Measurements from ENCODE around the gene LGALS3BP. TPM values are rescaled to one million over a fixed set of nuclear protein-coding genes. Genes with fewer than 3 reads are reported as not detected.
"Not testable (repeated sequence)": the region's sequence is repeated elsewhere in the genome, so short reads cannot be mapped to it uniquely, and the experiment has no call there.

Gene LGALS3BP
- total RNA-seq, 1 donor from 2014 or later: 118 TPM

GRCh38 chr17:79026376-79027273 is 46.9 kb upstream of the LGALS3BP start:
- no peak for FAIRE-seq
- H3K36me3 ChIP-seq (ENCODE audit: control insufficient read depth, insufficient read depth, low read length): no peaks in the 10 kb centered on the region
- H3K4me3 ChIP-seq (ENCODE audit: low read depth, low read length): no peak overlapping the region
- no peak for TF ChIP-seq CTCF (IDR thresholded peaks at IDR 0.05; ENCODE audit: insufficient read depth, low read length, severe bottlenecking)
- peak; percentile 46 for DNase-seq (ENCODE audit: low read depth)
- peaks cover 9% of the 10 kb centered on the region for H3K27me3 ChIP-seq (ENCODE audit: control insufficient read depth, insufficient read depth, low read length)

- FAIRE-seq (no peak), DNase-seq (ENCODE audit: low read depth) (no peak)
- Histone ChIP-seq H3K36me3 (ENCODE audit: control insufficient read depth, insufficient read depth, low read length) (no peaks in the 10 kb centered on the region), H3K4me3 (ENCODE audit: low read depth, low read length) (peak overlapping the region; percentile 39), H3K27me3 (ENCODE audit: control insufficient read depth, insufficient read depth, low read length) (peaks cover 9% of the 10 kb centered on the region)
- TF ChIP-seq CTCF (IDR thresholded peaks at IDR 0.05; ENCODE audit: insufficient read depth, low read length, severe bottlenecking): no peak
These were observed 45.4 kb upstream of the LGALS3BP start for GRCh38 chr17:79024901-79025737.

DNA sequence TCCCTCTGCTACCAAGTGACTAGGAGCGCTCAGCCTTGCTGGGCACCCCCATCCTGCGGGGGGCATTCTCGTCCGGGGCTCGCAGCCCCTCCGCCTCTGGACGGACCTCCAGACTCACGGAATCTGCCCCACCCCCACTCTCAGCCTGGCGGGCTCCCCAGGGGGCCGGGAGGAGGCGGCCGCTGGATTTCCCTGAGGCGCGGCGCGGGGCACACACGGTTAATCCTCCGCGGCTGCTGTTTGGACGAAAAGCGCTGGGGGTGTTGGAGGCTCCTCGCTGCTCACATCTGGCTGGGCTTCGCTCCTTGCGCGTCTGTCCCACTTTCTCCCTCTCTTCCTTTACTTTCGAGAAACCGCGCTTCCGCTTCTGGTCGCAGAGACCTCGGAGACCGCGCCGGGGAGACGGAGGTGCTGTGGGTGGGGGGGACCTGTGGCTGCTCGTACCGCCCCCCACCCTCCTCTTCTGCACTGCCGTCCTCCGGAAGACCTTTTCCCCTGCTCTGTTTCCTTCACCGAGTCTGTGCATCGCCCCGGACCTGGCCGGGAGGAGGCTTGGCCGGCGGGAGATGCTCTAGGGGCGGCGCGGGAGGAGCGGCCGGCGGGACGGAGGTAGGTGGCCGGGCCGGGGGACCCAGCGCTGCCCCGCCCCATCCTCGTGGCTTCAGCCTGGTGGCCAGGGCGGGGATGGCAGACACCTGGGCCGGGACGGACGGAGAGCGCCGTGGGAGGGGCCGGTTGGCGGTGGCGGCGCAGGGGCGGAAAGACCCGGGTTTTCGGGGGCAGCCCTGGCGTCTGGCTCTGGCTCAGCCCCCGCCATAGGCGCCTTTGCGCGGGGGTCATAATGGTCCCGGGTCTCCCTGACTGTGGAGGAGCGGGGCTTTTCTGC is 44.4 kb upstream of the LGALS3BP start, which contains the start of gene C1QTNF1:
C1QTNF1 (plus strand) TSS at position 284 of the 886 bp plus-strand sequence. CDS start 19,800 bp downstream, outside the sequence.
- FAIRE-seq (no peak), DNase-seq (ENCODE audit: low read depth) (no peak)
- peaks cover 7% of the 10 kb centered on the region for H3K27me3 ChIP-seq (ENCODE audit: control insufficient read depth, insufficient read depth, low read length)
- peak within 1 kb of the TSS; percentile 39 for H3K4me3 ChIP-seq (ENCODE audit: low read depth, low read length)
- peak; percentile 40 for TF ChIP-seq CTCF (IDR thresholded peaks at IDR 0.05; ENCODE audit: insufficient read depth, low read length, severe bottlenecking)
- no peaks in the 10 kb centered on the region for H3K36me3 ChIP-seq (ENCODE audit: control insufficient read depth, insufficient read depth, low read length)

GRCh38 chr17:79023180-79023705 is 43.5 kb upstream of the LGALS3BP start:
- DNase-seq (ENCODE audit: low read depth): no peak
- Histone ChIP-seq H3K36me3 (ENCODE audit: control insufficient read depth, insufficient read depth, low read length) (no peaks in the 10 kb centered on the region), H3K4me3 (ENCODE audit: low read depth, low read length) (no peak overlapping the region), H3K27me3 (ENCODE audit: control insufficient read depth, insufficient read depth, low read length) (peaks cover 5% of the 10 kb centered on the region)
- FAIRE-seq: no peak
- no peak for TF ChIP-seq CTCF (IDR thresholded peaks at IDR 0.05; ENCODE audit: insufficient read depth, low read length, severe bottlenecking)

DNA sequence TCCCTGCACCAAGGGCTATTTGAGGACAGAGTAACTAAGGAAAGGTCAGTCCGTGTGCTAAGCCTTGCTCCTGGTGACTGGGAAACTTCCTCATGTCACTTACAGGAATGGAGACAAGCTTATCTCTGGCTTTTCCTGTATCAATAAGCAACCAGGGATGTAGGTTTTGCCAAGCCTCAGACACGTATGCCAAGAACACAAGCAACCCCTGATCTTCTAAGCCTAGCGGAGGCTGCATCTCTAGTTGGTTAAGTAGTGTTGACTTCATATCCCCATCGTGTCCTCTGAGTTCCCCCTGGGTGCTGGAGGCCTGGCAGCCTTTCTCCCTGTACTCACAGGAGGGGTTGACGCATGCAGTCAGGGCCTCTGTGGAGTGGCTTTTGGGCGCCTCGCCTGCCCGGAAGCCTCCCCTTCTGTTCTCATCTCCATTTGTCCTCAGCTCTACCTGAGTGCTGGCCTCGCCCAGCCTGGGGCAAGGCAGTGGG is 42.8 kb upstream of the LGALS3BP start:
- H3K36me3 ChIP-seq (ENCODE audit: control insufficient read depth, insufficient read depth, low read length): no peaks in the 10 kb centered on the region
- H3K27me3 ChIP-seq (ENCODE audit: control insufficient read depth, insufficient read depth, low read length): peaks cover 3% of the 10 kb centered on the region
- FAIRE-seq: peak; percentile 85
- no peak for TF ChIP-seq CTCF (IDR thresholded peaks at IDR 0.05; ENCODE audit: insufficient read depth, low read length, severe bottlenecking)
- DNase-seq (ENCODE audit: low read depth): no peak
- H3K4me3 ChIP-seq (ENCODE audit: low read depth, low read length): no peak overlapping the region

DNA sequence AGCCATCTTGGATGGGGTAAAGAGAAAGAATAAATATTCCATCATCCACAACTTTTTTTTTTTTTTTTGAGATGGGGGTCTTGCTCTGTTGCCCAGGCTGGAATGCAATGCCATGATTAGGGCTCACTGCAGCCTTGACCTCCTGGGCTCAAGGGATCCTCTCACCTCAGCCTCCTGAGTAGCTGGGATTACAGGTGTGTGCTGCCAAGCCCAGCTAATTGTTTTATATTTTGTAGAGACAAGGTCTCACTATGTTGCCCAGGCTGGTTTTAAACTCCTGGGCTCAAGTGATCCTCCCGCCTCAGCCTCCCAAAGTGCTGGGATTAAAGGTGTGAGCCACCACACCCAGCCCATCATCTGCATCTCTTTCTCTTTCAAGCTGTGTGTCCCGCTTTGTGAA is 42.2 kb upstream of the LGALS3BP start:
- H3K27me3 ChIP-seq (ENCODE audit: control insufficient read depth, insufficient read depth, low read length); H3K4me3 ChIP-seq (ENCODE audit: low read depth, low read length); DNase-seq (ENCODE audit: low read depth); FAIRE-seq; H3K36me3 ChIP-seq (ENCODE audit: control insufficient read depth, insufficient read depth, low read length): not testable (repeated sequence)

Measured in bronchial epithelial cell (primary cell).